ENCODE data around the gene MYO5C.

The MYO5C gene

DNA sequence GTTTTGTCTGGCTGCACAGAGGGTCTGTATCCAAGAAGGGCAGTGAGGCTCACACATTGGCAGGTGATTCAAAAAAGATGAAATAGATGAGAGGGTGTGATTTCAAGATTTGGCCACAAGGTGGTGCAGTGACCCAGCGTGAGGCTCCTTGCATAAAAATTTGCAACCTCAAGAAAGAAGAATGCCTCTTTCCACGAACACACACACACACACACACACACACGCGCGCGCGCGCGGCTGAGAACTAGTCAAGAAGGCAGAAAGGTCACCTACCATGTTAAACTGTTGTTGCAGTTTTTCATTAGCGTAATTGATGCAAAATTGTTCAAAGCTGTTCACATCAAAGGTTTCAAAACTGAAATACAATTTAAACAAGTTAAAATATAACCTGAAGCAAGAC is 39.2 kb downstream of the MYO5C start:
- H3K4me3 ChIP-seq = no peak overlapping the region
- peak; percentile 75 to 82 for TF ChIP-seq CTCF (IDR thresholded peaks at IDR 0.05)
- no peaks in the 10 kb centered on the region for H3K36me3 ChIP-seq
- peaks cover 0 to 14% (median 3%) of the 10 kb centered on the region in 4 donors for H3K4me1 ChIP-seq
- no peaks in the 10 kb centered on the region for H3K9me3 ChIP-seq
- H3K27me3 ChIP-seq = no peaks in the 10 kb centered on the region
- intact Hi-C loops (cut with DNase I; ENCODE audit: low total_unique reads) = loop anchor here (2.0 kb wide), 1 partner anchor 478 kb away; no protein-coding TSS in a partner anchor
- no peak overlapping the region for H3K27ac ChIP-seq
- DNase-seq = peak; percentile 74 to 79

- no peak overlapping the region for H3K27ac ChIP-seq
- intact Hi-C loops (cut with DNase I; ENCODE audit: low total_unique reads) = loop anchor here (2.0 kb wide), 1 partner anchor 479 kb away; no protein-coding TSS in a partner anchor
- H3K9me3 ChIP-seq = no peaks in the 10 kb centered on the region
- no peak overlapping the region for H3K4me3 ChIP-seq
- peaks cover 0 to 14% (median 1%) of the 10 kb centered on the region in 4 donors for H3K4me1 ChIP-seq
- H3K27me3 ChIP-seq = no peaks in the 10 kb centered on the region
- DNase-seq = no peak
- TF ChIP-seq CTCF (IDR thresholded peaks at IDR 0.05) = no peak
- H3K36me3 ChIP-seq = no peaks in the 10 kb centered on the region
These were observed 39.7 kb downstream of the MYO5C start for GRCh38 chr15:52255935-52256334.

DNA sequence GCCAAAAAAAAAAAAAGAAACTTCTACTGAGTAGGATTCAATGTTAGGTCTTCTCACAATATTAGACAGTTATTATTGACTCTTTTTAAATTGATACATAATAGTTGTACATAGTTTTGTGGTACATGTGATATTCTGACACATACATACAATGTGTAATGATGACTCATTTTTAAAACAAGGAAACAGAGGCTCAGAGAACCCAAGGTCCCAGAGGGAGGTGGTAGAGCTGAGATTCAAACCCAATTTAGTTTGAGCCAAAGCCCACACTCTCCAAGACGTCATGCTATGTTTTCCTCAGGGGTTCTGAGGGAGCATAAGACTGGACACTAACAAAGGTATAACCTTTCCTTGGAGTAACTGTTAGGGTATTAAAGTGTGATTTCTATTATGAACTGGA is 40.6 kb downstream of the MYO5C start:
- no peaks in the 10 kb centered on the region for H3K9me3 ChIP-seq
- H3K36me3 ChIP-seq = no peaks in the 10 kb centered on the region
- H3K4me1 ChIP-seq = peaks cover 0 to 14% (median 1%) of the 10 kb centered on the region in 4 donors
- H3K27ac ChIP-seq = no peak overlapping the region
- H3K27me3 ChIP-seq = no peaks in the 10 kb centered on the region
- TF ChIP-seq CTCF (IDR thresholded peaks at IDR 0.05) = no peak
- no peak overlapping the region for H3K4me3 ChIP-seq
- no peak for DNase-seq
- intact Hi-C loops (cut with DNase I; ENCODE audit: low total_unique reads) = no loop called here

- H3K36me3 ChIP-seq = no peaks in the 10 kb centered on the region
- H3K27me3 ChIP-seq = no peaks in the 10 kb centered on the region
- H3K4me3 ChIP-seq = no peak overlapping the region
- no peaks in the 10 kb centered on the region for H3K9me3 ChIP-seq
- H3K4me1 ChIP-seq = peaks cover 0 to 14% (median 1%) of the 10 kb centered on the region in 4 donors
- TF ChIP-seq CTCF (IDR thresholded peaks at IDR 0.05) = no peak
- intact Hi-C loops (cut with DNase I; ENCODE audit: low total_unique reads) = no loop called here
- no peak for DNase-seq
- no peak overlapping the region for H3K27ac ChIP-seq
These were observed 41.2 kb downstream of the MYO5C start for GRCh38 chr15:52254391-52254790.

- H3K27ac ChIP-seq = peak overlapping the region; percentile 10 to 31
- intact Hi-C loops (cut with DNase I; ENCODE audit: low total_unique reads) = no loop called here
- no peak for DNase-seq
These were observed 42.8 kb downstream of the MYO5C start for GRCh38 chr15:52252781-52253180.

More at GRCh38 chr15:52252781-52253180, 42.8 kb downstream of the MYO5C start:
- H3K4me1 ChIP-seq = peaks cover 0 to 13% (median 1%) of the 10 kb centered on the region in 4 donors
- H3K9me3 ChIP-seq = no peaks in the 10 kb centered on the region
- no peaks in the 10 kb centered on the region for H3K36me3 ChIP-seq
- H3K27me3 ChIP-seq = no peaks in the 10 kb centered on the region
- no peak overlapping the region for H3K4me3 ChIP-seq
- TF ChIP-seq CTCF (IDR thresholded peaks at IDR 0.05) = no peak

All from tibial artery (tissue), 4 donors.